ENCODE measurements around the gene RRAS2. TPM values are rescaled to one million over a fixed set of nuclear protein-coding genes. Genes with fewer than 3 reads are reported as not detected.

The RRAS2 gene
- total and polyA plus RNA-seq, 2 of the 4 experiments (the other 2 are of a cell fraction) = 85.5 to 106 TPM

GRCh38 chr11:14362611-14363010, 3.6 kb upstream of the RRAS2 start:
- no peak overlapping the region for H3K4me3 ChIP-seq (ENCODE audit: insufficient read depth, low read depth, low read length)
- no peak overlapping the region for H3K27ac ChIP-seq (ENCODE audit: insufficient read depth, low read length)
- H3K14ac ChIP-seq (replicated peaks; ENCODE audit: low read depth, low read length) = no peak overlapping the region
- 73% methylated on average over 2 of the region's 3 CpGs; no CpG with 5 or more reads in 1 of the 2 experiments for WGBS, 2 experiments (ENCODE audit: extremely low coverage in 2 of 2, insufficient read length in 1 of 2)
- H3K79me1 ChIP-seq (ENCODE audit: low read depth in 1 of 2, low read length in 2 of 2) = peaks cover 0 to 15% of the 10 kb centered on the region in 2 experiments; a peak in 2 of 4 replicates
- no peak overlapping the region for H3K4me2 ChIP-seq (ENCODE audit: low read depth, low read length)
- no peak overlapping the region for H4K5ac ChIP-seq (ENCODE audit: low read depth, low read length)
- no peaks in the 10 kb centered on the region for H3K9me3 ChIP-seq (ENCODE audit: control insufficient read depth, insufficient read depth, low read length)
- no peak overlapping the region for H2BK15ac ChIP-seq (ENCODE audit: low read depth, low read length)
- no peak overlapping the region for H4K91ac ChIP-seq (ENCODE audit: insufficient read depth, low read depth, low read length)
- CTCF ChIA-PET = interaction anchor here (1.6 kb wide), 1 partner anchor 54 kb away, joined by 5 read pairs; no protein-coding TSS in a partner anchor
- H3K4me1 ChIP-seq (ENCODE audit: control insufficient read depth, insufficient read depth, low read length) = peaks cover 3% of the 10 kb centered on the region; the same call in 1 of the 2 replicates
- TF ChIP-seq CEBPB (IDR thresholded peaks at IDR 0.05; ENCODE audit: low read depth, low read length) = no peak
- DNase-seq (no peak), ATAC-seq (ENCODE audit: low read depth) (no peak)
- H4K20me1 ChIP-seq (ENCODE audit: insufficient read depth, low read length) = peaks cover 7% of the 10 kb centered on the region; the same call in 1 of the 2 replicates
- intact Hi-C loops (cut with micrococcal nuclease) = no loop called here
- H3K9me1 ChIP-seq (ENCODE audit: insufficient read depth, low read length) = peaks cover 5% of the 10 kb centered on the region
- no peak overlapping the region for H2AFZ ChIP-seq (replicated peaks; ENCODE audit: low read length, poor library complexity)
- H2AK5ac ChIP-seq (ENCODE audit: low read depth, low read length) = no peak overlapping the region
- POLR2A ChIA-PET (ENCODE audit: unreplicated experiment) = no interaction called here
- no peak overlapping the region for H4K8ac ChIP-seq (ENCODE audit: low read depth in 2 of 2, low read length in 2 of 2)
- no peak overlapping the region for H2BK20ac ChIP-seq (ENCODE audit: low read depth, low read length)
- no peaks in the 10 kb centered on the region for H3K27me3 ChIP-seq (ENCODE audit: control insufficient read depth, insufficient read depth, low read length)
- BruUV-seq (replicated peaks) = no TSS peak
- H3K23ac ChIP-seq (ENCODE audit: low read depth, low read length) = no peak overlapping the region
- dilution Hi-C loops (cut with HindIII; ENCODE audit: low sequenced_read_pairs, unreplicated experiment) = no loop called here
- no peak overlapping the region for H3K9ac ChIP-seq (ENCODE audit: low read depth, low read length)
- H2BK5ac ChIP-seq (ENCODE audit: low read depth, low read length, poor library complexity, severe bottlenecking) = no peak overlapping the region
- H2AK9ac ChIP-seq (replicated peaks; ENCODE audit: low read depth, low read length, poor library complexity) = no peak overlapping the region
- no peak overlapping the region for H3K56ac ChIP-seq (ENCODE audit: extremely low read depth, insufficient read depth, low read length)
- no peaks in the 10 kb centered on the region for H3K36me3 ChIP-seq (ENCODE audit: control insufficient read depth, insufficient read depth, low read length)
- H3K18ac ChIP-seq (ENCODE audit: low read depth, low read length) = no peak overlapping the region
- in situ Hi-C loops (cut with MboI; ENCODE audit: low sequenced_read_pairs) = loop anchor here (5.0 kb wide), 1 partner anchor 80 kb away; no protein-coding TSS in a partner anchor
- H2BK120ac ChIP-seq (ENCODE audit: low read depth, low read length) = no peak overlapping the region
- no peak overlapping the region for H3K4ac ChIP-seq (ENCODE audit: low read depth, low read length)
